Urinary bladder (tissue), 4 donors: Measurements from ENCODE around the gene RNF207. TPM values are rescaled to one million over a fixed set of nuclear protein-coding genes. Genes with fewer than 3 reads are reported as not detected.

Experiments used
- DNase-seq: peaks from one replicate; pipeline ENCODE4 v3.0.0-alpha.2; 2015; ENCODE audit errors: extremely low spot score
- H3K27ac ChIP-seq: one replicate; pipeline ENCODE4 v1.5.1; 2013; ENCODE audit warnings: low read depth, mild to moderate bottlenecking, moderate library complexity
- H3K36me3 ChIP-seq: one replicate; pipeline ENCODE4 v1.6.1; 2013; ENCODE audit warnings: mild to moderate bottlenecking, moderate library complexity; ENCODE audit not compliant: insufficient read depth
- H3K4me1 ChIP-seq: one replicate; pipeline ENCODE4 v1.6.1; 2013; ENCODE audit warnings: mild to moderate bottlenecking, moderate library complexity; ENCODE audit not compliant: insufficient read depth
- H3K4me3 ChIP-seq: one replicate; pipeline ENCODE4 v1.5.1; 2013; ENCODE audit warnings: low read depth, low read length
- WGBS: extraction: QIAGEN DNeasy Blood & Tissue Kit; methylation state at CpG from one replicate; pipeline ENCODE4 v1.1.7; 2013; 5-methylcytosine and 5-hydroxymethylcytosine counted together
- polyA plus RNA-seq: library from polyadenylated mRNA; stranded (reverse); fragments of 200-250 nt; gene quantifications from one replicate; pipeline ENCODE4 v1.2.3, GENCODE V29; 2013
- total RNA-seq: library from RNA; depleted of rRNA; stranded (reverse); fragments of >200 nt; gene quantifications from one replicate; pipeline ENCODE4 v1.2.3, GENCODE V29; 2014
- donor health status: healthy with polysubstance abuse.
- donor health status: healthy.

The RNF207 gene
- total and polyA plus RNA-seq, 2 donors = 12.8 to 14.1 TPM

DNA sequence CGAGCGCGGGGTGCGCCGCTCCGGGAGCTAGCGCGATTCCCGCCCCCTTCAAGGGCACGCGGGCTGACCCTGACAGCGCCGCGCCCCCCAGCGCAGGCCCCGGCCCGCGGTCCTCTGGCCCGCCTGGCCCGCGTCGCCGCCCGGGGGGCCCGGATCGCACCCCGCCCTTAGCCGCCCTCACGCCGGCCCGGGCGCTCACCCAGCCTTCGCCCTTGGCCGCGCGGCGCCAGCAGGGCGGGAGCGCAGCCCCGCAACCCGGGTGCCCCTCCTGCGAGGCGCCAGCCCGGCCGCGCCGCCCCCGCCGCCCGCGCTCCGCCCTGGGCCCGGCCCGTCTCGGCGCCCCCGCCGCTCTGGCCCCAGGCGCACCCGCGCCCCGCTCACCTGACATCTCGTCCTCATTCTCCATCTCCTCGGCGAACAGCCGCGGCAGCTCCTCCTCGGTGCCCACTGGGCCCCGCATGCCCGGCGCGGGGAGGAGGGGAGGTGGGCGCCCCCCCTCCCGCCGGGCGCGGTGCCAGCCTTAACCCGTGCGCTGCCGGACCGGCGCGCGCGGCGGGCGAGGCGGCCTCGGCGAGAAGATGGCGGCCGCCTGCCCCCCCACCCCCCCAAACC is 26.2 kb upstream of the RNF207 start:
- WGBS = under 1% methylated on average over 88 of the region's 92 CpGs
- DNase-seq = no peak
- no peaks in the 10 kb centered on the region for H3K36me3 ChIP-seq
- peaks cover 2% of the 10 kb centered on the region for H3K4me1 ChIP-seq
- no peak overlapping the region for H3K27ac ChIP-seq
- peak overlapping the region; percentile 33 for H3K4me3 ChIP-seq

DNA sequence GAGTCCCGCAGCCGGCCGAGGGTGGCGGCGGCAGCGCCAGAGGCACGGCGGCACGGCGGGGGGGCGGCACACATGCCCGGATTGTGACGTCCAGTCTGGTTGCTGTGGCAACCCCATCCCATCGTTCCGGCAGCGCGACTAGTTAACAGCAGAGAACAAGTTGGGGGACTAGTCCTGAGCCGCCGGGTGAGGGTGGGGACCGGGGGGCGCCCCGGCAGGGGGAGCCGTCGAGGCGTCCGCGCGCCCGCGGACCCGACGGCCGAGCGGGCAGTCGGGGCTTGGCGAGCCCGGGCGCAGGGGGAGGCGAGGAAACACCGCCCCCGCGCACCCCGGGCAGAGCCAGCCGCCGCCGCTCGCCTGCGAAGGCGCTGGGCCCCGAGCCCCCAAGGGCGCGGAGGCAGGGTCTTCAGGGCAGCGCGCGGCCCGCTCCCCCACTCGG is 25.6 kb upstream of the RNF207 start, which contains the start of gene CHD5:
TSS of gene CHD5 (minus strand) at position 54 of the 439 bp plus-strand sequence. CDS start 298 bp downstream, outside the sequence.
- Histone ChIP-seq H3K27ac (no peak within 1 kb of the TSS), H3K36me3 (no peaks in the 10 kb centered on the region), H3K4me3 (peak within 1 kb of the TSS; percentile 33), H3K4me1 (peaks cover 2% of the 10 kb centered on the region)
- no peak for DNase-seq
- WGBS = under 1% methylated on average over 57 of the region's 57 CpGs

DNA sequence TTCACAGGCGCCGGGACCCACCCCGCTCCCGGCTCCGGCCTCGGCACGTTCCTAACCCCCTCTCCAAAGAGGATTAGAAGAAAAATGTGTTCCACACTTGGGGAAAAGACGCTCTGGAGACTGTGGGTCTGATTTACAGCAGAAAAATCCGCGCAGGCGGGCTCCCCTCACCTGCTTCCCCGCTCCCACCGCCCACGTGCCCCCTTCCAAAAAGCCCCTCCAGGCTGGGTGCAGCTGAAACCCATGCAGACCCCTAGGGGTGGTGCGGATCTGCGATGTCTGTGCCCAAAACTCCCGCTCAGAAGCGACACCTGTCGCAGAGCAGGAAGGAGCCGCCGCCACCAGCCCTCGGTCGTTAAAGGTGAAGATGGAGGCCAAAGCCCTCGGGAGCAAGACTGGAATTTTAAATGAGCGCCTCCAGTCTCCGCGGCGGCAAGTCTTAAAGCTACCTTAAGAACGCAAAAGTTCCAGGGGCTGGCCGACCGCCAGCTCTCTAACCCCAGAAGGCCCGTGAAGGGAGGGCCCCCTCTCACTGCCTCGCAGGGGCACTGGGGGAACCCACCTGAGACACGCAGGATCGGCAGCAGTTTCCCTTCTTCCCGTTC is 25.1 kb upstream of the RNF207 start:
- H3K27ac ChIP-seq = no peak overlapping the region
- H3K4me1 ChIP-seq = peaks cover 2% of the 10 kb centered on the region
- DNase-seq = no peak
- H3K36me3 ChIP-seq = no peaks in the 10 kb centered on the region
- 3% methylated on average over 36 of the region's 36 CpGs for WGBS
- H3K4me3 ChIP-seq = peak overlapping the region; percentile 33

DNA sequence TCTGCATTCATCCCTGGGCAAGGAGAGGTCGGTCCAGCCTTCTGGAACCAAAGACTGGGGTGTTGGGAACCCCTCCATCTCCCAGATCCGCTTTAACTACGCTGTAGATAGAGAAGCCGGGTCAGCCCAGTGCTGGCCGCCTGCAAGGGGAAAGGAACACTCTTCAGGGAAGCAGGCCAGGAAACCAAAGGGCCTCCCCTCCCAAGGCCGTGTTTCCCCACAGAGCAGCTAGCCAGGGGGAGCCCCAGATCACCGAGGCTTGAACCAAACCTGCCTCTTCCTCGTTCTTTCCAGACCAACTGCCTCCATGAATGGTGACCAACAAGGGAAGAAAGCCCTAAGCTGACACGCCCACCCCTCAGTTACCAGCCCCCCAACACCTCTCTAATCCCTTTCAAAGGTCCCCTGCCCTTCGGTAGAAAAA is 24.6 kb upstream of the RNF207 start:
- WGBS = 9% methylated on average over 10 of the region's 10 CpGs
- peaks cover 2% of the 10 kb centered on the region for H3K4me1 ChIP-seq
- no peaks in the 10 kb centered on the region for H3K36me3 ChIP-seq
- H3K27ac ChIP-seq = no peak overlapping the region
- H3K4me3 ChIP-seq = no peak overlapping the region
- DNase-seq = no peak

DNA sequence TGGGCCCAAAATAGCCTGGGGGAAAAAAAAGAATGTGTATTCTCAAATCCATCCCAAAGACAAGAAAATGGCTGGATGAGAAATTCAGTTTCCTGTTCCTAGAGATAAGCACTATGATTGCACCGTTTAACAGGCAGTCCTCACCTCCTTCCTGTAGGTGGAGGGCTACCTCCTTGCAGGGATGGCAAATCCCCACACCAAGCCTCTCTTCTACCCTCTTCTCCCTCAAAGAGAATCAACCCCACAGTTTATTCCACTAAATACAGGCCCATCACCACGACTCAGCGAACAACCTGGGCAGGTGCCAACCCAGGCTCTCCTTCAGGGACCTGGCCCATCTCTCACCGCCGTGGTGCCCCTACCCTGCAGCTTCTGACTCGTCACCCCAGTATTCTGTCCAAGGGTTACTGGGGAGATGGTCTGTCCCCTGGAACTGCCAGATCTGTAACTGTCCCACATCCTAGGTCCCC is 22.4 kb upstream of the RNF207 start:
- H3K4me3 ChIP-seq = no peak overlapping the region
- peaks cover 2% of the 10 kb centered on the region for H3K4me1 ChIP-seq
- WGBS = 48% methylated on average over 6 of the region's 6 CpGs
- H3K27ac ChIP-seq = no peak overlapping the region
- no peak for DNase-seq
- no peaks in the 10 kb centered on the region for H3K36me3 ChIP-seq

DNA sequence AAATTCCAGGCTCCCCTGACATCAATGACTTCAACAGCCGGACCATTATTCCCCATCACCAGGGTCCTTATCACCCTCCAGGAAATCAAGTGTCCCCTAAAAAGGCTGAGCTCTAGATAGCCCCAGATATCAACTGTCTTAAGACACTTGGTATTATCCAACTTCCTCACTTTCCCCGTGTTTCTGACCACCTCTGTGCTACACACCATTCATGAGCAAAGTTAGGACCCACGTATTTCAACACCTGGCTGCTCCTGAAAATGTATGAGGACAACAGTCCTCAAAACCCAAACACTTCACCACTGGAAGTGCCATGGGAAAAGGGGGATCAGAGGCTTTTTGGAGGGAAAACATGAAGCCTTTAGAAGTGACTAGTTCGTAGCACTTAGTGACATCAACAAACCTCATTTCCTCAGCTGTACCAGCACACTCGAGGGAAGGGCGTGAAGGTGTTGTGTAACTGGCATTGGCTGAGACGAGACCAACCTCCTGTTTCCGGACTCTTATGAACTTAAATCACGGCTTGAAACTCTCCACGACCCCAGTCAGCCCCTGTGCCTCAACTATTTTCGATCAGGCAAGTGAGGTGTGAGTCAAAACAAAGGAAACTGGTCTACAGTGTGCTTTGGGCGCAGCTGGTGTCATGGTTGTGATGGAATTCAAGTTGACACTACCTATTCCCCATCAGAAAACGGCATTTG is 21.7 kb upstream of the RNF207 start:
- WGBS = 79% methylated on average over 13 of the region's 13 CpGs
- Histone ChIP-seq H3K4me3 (no peak overlapping the region), H3K36me3 (no peaks in the 10 kb centered on the region), H3K27ac (no peak overlapping the region), H3K4me1 (peaks cover 2% of the 10 kb centered on the region)
- DNase-seq = no peak

DNA sequence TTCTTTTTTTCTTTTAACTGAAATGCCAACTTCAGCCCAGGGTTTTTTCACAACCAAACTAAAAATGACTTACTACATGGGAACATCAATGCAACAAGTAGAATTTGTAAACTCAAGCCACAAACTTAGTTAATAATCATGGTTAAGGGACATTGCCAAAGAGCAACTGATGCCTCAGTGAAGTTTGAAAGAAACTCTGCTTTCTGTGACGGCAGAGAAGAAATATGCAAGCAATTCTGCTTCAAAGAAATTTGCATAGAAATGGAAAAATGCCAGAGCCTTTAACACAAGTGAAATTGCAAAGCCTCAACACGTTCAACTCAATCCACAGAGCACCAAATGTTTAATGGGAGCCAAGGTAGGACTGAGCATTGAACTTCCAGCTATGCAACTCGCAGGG is 20.8 kb upstream of the RNF207 start:
- H3K27ac ChIP-seq = no peak overlapping the region
- peaks cover 2% of the 10 kb centered on the region for H3K4me1 ChIP-seq
- 48% methylated on average over 3 of the region's 3 CpGs for WGBS
- no peak for DNase-seq
- H3K4me3 ChIP-seq = no peak overlapping the region
- H3K36me3 ChIP-seq = no peaks in the 10 kb centered on the region

DNA sequence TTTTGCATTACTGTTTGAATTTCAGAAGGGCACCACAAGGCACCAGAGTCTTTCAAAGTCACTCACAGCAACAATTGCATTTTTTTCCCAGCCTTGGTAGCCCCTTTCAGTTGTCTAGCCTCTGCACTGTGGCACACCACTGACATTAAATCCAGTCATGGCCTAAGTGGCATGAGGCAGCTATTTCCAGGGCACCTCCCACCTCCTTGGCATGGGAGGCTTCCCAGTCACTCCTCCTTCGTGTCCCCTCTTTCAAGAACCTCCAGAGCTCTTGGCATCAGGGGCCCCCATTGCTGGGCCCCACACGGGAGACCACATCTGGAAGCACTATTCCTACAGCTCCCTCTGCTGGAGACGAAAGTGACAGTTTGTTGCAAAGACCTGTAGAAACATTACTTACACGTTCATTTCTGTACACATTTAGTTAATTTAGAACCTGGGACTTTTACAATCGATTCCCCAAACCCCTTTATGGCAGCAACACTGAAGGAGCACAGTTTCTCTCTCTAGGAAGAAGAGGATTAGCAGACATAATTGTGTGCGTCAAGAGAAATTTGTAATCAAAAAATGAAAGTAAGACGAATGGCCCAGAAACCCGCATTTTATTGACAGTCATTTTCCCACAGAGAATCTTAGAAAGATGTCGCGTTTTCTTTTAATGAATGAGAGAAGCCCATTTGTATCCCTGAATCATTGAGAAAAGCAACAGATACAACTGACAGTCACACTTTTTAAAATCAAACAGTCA is 20.1 kb upstream of the RNF207 start:
- Histone ChIP-seq H3K36me3 (peaks cover 2% of the 10 kb centered on the region), H3K4me1 (no peaks in the 10 kb centered on the region), H3K4me3 (no peak overlapping the region), H3K27ac (no peak overlapping the region)
- DNase-seq = no peak
- WGBS = 66% methylated on average over 10 of the region's 10 CpGs

DNA sequence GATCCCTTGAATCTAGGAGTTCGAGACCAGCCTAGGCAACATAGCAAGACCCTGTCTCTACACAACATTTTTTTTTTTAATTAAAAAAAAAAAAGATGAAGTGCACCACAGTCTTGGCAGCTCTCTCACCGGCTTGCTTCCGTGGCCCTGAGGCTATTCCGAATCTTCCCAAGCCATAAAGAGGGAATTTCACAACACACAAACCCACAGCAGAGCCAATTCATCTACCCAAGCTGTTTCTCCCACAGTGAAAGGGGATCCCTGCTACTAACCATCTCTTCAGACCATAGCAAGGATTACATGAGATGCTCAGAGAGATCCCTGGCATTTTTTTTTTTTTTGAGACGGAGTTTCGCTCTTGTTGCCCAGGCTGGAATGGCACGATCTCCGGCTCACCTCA is 17.5 kb upstream of the RNF207 start:
- H3K4me1 ChIP-seq = no peaks in the 10 kb centered on the region
- WGBS = 87% methylated on average over 8 of the region's 8 CpGs

DNA sequence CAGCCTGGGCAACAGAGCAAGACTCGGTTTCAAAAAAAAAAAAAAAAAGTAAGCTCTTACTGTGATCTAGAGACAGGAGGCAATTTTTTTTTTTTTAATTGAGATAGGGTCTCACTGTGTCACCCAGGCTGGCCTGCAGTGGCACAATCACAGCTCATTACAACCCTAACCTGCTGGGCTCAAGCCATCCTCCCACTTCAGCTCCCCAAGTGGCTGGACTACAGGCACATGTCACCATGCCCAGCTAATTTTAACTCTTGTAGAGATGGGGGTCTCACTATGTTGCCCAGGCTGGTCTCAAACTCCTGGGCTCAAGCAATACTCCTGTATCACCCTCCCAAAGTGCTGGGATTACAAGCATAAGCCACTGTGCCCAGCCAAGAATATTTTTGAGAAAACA is 14.0 kb upstream of the RNF207 start:
- no peak for DNase-seq
- Histone ChIP-seq H3K36me3 (peaks cover 10% of the 10 kb centered on the region), H3K4me3 (no peak overlapping the region), H3K4me1 (no peaks in the 10 kb centered on the region), H3K27ac (no peak overlapping the region)
- WGBS = 79% methylated on average over 1 of the region's 1 CpG

More for the DNA sequence above, 17.5 kb upstream of the RNF207 start:
- Histone ChIP-seq H3K27ac (no peak overlapping the region), H3K4me3 (no peak overlapping the region), H3K36me3 (peaks cover 6% of the 10 kb centered on the region)
- no peak for DNase-seq

DNA sequence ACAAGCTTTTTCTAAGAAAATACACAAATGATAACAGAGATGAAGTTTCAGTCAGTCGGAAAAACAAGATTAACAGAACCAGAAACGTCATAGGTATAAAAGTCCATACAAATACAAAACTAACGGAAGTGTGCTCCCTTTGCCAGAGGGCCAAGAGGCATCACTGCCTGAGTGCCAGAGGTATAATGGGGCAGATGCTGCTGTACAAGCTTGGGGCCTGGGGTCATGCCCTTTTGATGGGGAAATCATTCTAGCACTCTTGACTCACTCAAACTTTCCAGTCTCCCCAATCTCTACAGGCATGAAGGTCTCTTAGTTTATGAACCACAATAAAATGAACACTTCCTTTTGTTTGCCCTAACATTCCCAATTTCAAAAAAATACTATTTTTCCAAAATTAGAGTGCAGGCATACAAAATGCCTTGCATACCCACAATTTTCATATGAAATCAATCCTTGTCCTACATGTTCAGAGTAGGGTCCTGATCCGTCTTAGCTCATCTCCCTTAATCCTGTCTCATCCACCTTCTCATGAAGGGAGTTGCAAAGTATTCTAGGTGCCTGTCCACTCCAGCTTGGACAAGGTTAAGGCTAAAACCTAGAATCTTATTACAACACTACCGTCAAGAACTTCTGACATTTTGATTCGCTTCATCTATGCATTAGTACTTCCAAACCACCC is 8.0 kb upstream of the RNF207 start:
- peaks cover 5% of the 10 kb centered on the region for H3K36me3 ChIP-seq
- H3K4me1 ChIP-seq = no peaks in the 10 kb centered on the region
- peak overlapping the region; percentile 99 for H3K4me3 ChIP-seq
- no peak for DNase-seq
- H3K27ac ChIP-seq = no peak overlapping the region
- WGBS = 61% methylated on average over 6 of the region's 6 CpGs

DNA sequence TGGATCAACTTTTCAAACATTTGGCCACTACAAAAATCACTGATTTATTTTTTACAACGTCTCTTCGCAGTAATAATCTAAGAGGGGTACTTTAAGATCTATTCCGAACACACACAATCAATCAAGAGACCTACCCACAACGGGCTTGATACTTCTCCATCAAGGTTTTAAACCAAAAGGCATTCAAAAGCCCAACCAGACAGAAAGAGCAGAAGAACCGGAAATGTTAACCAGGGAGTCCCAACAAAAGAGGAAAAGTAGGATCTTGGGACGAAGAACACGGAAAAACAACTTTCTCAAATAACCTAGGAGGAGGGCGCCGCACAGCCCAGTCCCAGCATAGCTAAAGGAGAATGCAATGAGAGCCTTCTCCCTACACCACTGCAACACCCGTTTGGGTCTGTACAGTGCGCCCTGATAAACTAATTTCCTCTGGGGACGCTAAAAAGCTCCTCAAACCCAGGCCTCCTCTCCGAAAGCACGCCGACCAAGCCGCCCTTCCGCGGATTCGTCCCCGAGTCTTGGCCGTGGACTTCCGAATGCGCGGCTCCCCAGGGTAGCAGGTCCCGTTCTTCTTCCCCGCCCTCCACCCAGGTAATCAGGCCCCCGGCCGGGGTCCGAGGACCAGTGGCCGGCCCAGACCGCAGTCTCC is 7.1 kb upstream of the RNF207 start:
- Histone ChIP-seq H3K36me3 (peaks cover 2% of the 10 kb centered on the region), H3K4me3 (peak overlapping the region; percentile 99), H3K27ac (peak overlapping the region; percentile 60), H3K4me1 (no peaks in the 10 kb centered on the region)
- no peak for DNase-seq
- WGBS = under 1% methylated on average over 31 of the region's 31 CpGs
